H9 (cell line): ENCODE results near the gene LRFN2. TPM values are rescaled to one million over a fixed set of nuclear protein-coding genes. Genes with fewer than 3 reads are reported as not detected.

Experiments used
- DNase-seq: peaks from one replicate; pipeline ENCODE4 v3.0.0-alpha.2; 2017
- H2AFZ ChIP-seq: one replicate; pipeline ENCODE4 v1.6.1; 2013; ENCODE audit warnings: mild to moderate bottlenecking, low read length, control low read depth, moderate library complexity
- H2AK5ac ChIP-seq: 2 replicates; pipeline ENCODE4 v1.6.1; 2013; ENCODE audit warnings: low read length, control low read depth, mixed read lengths; ENCODE audit not compliant: insufficient read length
- H2BK120ac ChIP-seq: one replicate; pipeline ENCODE4 v1.6.1; 2013; ENCODE audit warnings: low read depth, mild to moderate bottlenecking, low read length, control low read depth, inconsistent platforms; ENCODE audit not compliant: poor library complexity, severe bottlenecking
- H2BK12ac ChIP-seq: 2 replicates; pipeline ENCODE4 v1.6.1; 2013; ENCODE audit warnings: low read length, control low read depth, mixed read lengths, low read depth; ENCODE audit not compliant: insufficient read length
- H2BK15ac ChIP-seq: 2 replicates; pipeline ENCODE4 v1.6.1; 2013; ENCODE audit warnings: low read depth, low read length, control low read depth
- H2BK20ac ChIP-seq: one replicate; pipeline ENCODE4 v1.6.1; 2013; ENCODE audit warnings: low read depth, mild to moderate bottlenecking, low read length, control low read depth, inconsistent platforms; ENCODE audit not compliant: poor library complexity, severe bottlenecking
- H2BK5ac ChIP-seq: 2 replicates; pipeline ENCODE4 v1.6.1; 2013; ENCODE audit warnings: low read length, control low read depth, mixed read lengths; ENCODE audit not compliant: insufficient read length
- H3K14ac ChIP-seq: 2 replicates; pipeline ENCODE4 v1.6.1; 2013; ENCODE audit warnings: low read length, control low read depth; ENCODE audit not compliant: insufficient read depth
- H3K18ac ChIP-seq: 2 replicates; pipeline ENCODE4 v1.6.1; 2013; ENCODE audit warnings: low read depth, mild to moderate bottlenecking, mixed read lengths, low read length, control low read depth; ENCODE audit not compliant: insufficient read length
- H3K23ac ChIP-seq: 2 replicates; pipeline ENCODE4 v1.6.1; 2013; ENCODE audit warnings: low read length, control low read depth, mixed read lengths, low read depth; ENCODE audit not compliant: insufficient read length
- H3K23me2 ChIP-seq: 2 replicates; pipeline ENCODE4 v1.6.1; 2013; ENCODE audit warnings: low read depth, mild to moderate bottlenecking, mixed read lengths, low read length, control low read depth; ENCODE audit not compliant: insufficient read length, poor library complexity, severe bottlenecking
- H3K27ac ChIP-seq: 2 replicates; pipeline ENCODE4 v1.5.1; 2013; ENCODE audit warnings: low read length, control low read depth, mixed read lengths, low read depth; ENCODE audit not compliant: insufficient read length
- H3K27me3 ChIP-seq: 2 replicates; pipeline ENCODE4 v1.6.1; 2013; ENCODE audit warnings: low read length, control low read depth, inconsistent platforms; ENCODE audit not compliant: insufficient read depth
- H3K4ac ChIP-seq: 2 replicates; pipeline ENCODE4 v1.6.1; 2013; ENCODE audit warnings: low read depth, mild to moderate bottlenecking, control low read depth, inconsistent platforms, low read length, moderate library complexity
- H3K4me1 ChIP-seq: 2 replicates; pipeline ENCODE4 v1.6.1; 2013; ENCODE audit warnings: low read length, control low read depth, inconsistent platforms; ENCODE audit not compliant: insufficient read depth
- H3K4me2 ChIP-seq: 2 replicates; pipeline ENCODE4 v1.6.1; 2013; ENCODE audit warnings: low read length, control low read depth, mixed read lengths; ENCODE audit not compliant: insufficient read length, insufficient read depth
- H3K56ac ChIP-seq: 2 replicates; pipeline ENCODE4 v1.6.1; 2013; ENCODE audit warnings: low read depth, mild to moderate bottlenecking, mixed read lengths, low read length, control low read depth; ENCODE audit not compliant: insufficient read length
- H3K79me1 ChIP-seq: 2 replicates; pipeline ENCODE4 v1.6.1; 2013; ENCODE audit warnings: low read depth, mild to moderate bottlenecking, moderate library complexity, low read length, control low read depth, inconsistent platforms; ENCODE audit not compliant: insufficient read depth, poor library complexity, severe bottlenecking
- H3K79me2 ChIP-seq: 2 replicates; pipeline ENCODE4 v1.6.1; 2013; ENCODE audit warnings: low read length, control low read depth, inconsistent platforms; ENCODE audit not compliant: insufficient read depth
- H3K9ac ChIP-seq: 2 replicates; pipeline ENCODE4 v1.6.1; 2013; ENCODE audit warnings: low read length, control low read depth, mixed read lengths; ENCODE audit not compliant: insufficient read length; ENCODE audit errors: extremely low read depth
- H3K9me3 ChIP-seq: one replicate; pipeline ENCODE4 v1.6.1; 2013; ENCODE audit warnings: low read depth, low read length, inconsistent platforms; ENCODE audit not compliant: control insufficient read depth
- H3T11ph ChIP-seq: one replicate; pipeline ENCODE4 v1.6.1; 2013; ENCODE audit warnings: mild to moderate bottlenecking, low read length, control low read depth, inconsistent platforms
- H4K20me1 ChIP-seq: one replicate; pipeline ENCODE4 v1.6.1; 2013; ENCODE audit not compliant: control insufficient read depth, insufficient read length, insufficient read depth
- H4K5ac ChIP-seq: 2 replicates; pipeline ENCODE4 v1.6.1; 2013; ENCODE audit warnings: low read depth, mild to moderate bottlenecking, mixed read lengths, low read length, control low read depth; ENCODE audit not compliant: insufficient read length
- H4K8ac ChIP-seq: replicated peaks from 2 replicates; pipeline ENCODE4 v1.6.1; 2013; ENCODE audit warnings: low read length, control low read depth, mixed read lengths, low read depth; ENCODE audit not compliant: insufficient read length
- H4K91ac ChIP-seq: 2 replicates; pipeline ENCODE4 v1.6.1; 2013; ENCODE audit warnings: low read depth, mild to moderate bottlenecking, moderate library complexity, mixed read lengths, low read length, control low read depth; ENCODE audit not compliant: insufficient read length
- H3K27ac Mint-ChIP-seq, 3 experiments: 2 replicates in 2 of 3; 3 replicates in 1 of 3; pipeline ENCODE4 v1.8.0; 2020 to 2021; ENCODE audit warnings: mixed read lengths in 3 of 3, mild to moderate bottlenecking in 1 of 3, moderate library complexity in 1 of 3
- H3K27me3 Mint-ChIP-seq: 2 replicates; pipeline ENCODE4 v1.8.0; 2021; ENCODE audit warnings: low read depth, mild to moderate bottlenecking, moderate library complexity, mixed read lengths
- H3K36me3 Mint-ChIP-seq, 3 experiments: 2 replicates in 2 of 3; 3 replicates in 1 of 3; pipeline ENCODE4 v1.8.0; 2020 to 2021; ENCODE audit warnings: low read depth in 3 of 3, mixed read lengths in 3 of 3; ENCODE audit not compliant: insufficient read depth in 1 of 3
- H3K4me1 Mint-ChIP-seq, 2 experiments: 2 replicates each; pipeline ENCODE4 v1.8.0; 2020; ENCODE audit warnings: mixed read lengths in 2 of 2
- H3K4me3 Mint-ChIP-seq, 2 experiments: 2 replicates in 1 of 2; 3 replicates in 1 of 2; pipeline ENCODE4 v1.8.0; 2020 to 2021; ENCODE audit warnings: mild to moderate bottlenecking in 2 of 2, mixed read lengths in 2 of 2, moderate library complexity in 1 of 2
- H3K9me3 Mint-ChIP-seq, 2 experiments: 2 replicates in 1 of 2; 3 replicates in 1 of 2; pipeline ENCODE4 v1.8.0; 2020; ENCODE audit warnings: mild to moderate bottlenecking in 2 of 2, mixed read lengths in 2 of 2, moderate library complexity in 1 of 2
- CTCF ChIP-seq: fragments of 200-600 bp; sonication (generic); conservative IDR thresholded peaks from 3 replicates; pipeline ENCODE4 v1.8.0; 2021; ENCODE audit warnings: antibody characterized with exemption, mild to moderate bottlenecking
- WGBS: extraction: QIAGEN DNeasy Blood & Tissue Kit; methylation state at CpG from one replicate; pipeline ENCODE4 v1.1.7; 2013; ENCODE audit warnings: missing lambda C conversion rate, low lambda C conversion rate, mixed read lengths; ENCODE audit not compliant: insufficient read length; ENCODE audit errors: extremely low coverage; 5-methylcytosine and 5-hydroxymethylcytosine counted together
- total RNA-seq: library from RNA; stranded (reverse); gene quantifications from 2 replicates; pipeline ENCODE4 v1.2.1, GENCODE V29; 2021

The LRFN2 gene
- total RNA-seq, 1 experiment from 2014 or later, result 0.11 TPM

- H3K18ac ChIP-seq, result no peak overlapping the region
- TF ChIP-seq CTCF, result no peak
- H3K79me1 ChIP-seq, result no peaks in the 10 kb centered on the region
- no peak overlapping the region for H4K91ac ChIP-seq
- no peak overlapping the region for H3K14ac ChIP-seq
- H2BK5ac ChIP-seq, result no peak overlapping the region
- no peak overlapping the region for H2BK12ac ChIP-seq
- H2BK120ac ChIP-seq, result no peak overlapping the region
- DNase-seq, result no peak
- no peak overlapping the region for H3K4me3 Mint-ChIP-seq
- no peak overlapping the region for H3K23ac ChIP-seq
- no peak overlapping the region for H2AK5ac ChIP-seq
- no peak overlapping the region for H3K9ac ChIP-seq
- H3K27ac ChIP-seq, result no peak overlapping the region
- no peak overlapping the region for H3T11ph ChIP-seq
- no peaks in the 10 kb centered on the region; a peak in 1 of 7 replicates for H3K36me3 Mint-ChIP-seq
- peaks cover 3% of the 10 kb centered on the region; the same call in 1 of the 2 replicates for H3K27me3 Mint-ChIP-seq
- H3K27ac Mint-ChIP-seq, result no peak overlapping the region
- H3K23me2 ChIP-seq, result no peaks in the 10 kb centered on the region
- no peaks in the 10 kb centered on the region for H4K20me1 ChIP-seq
- H3K4ac ChIP-seq, result no peak overlapping the region
- H2BK20ac ChIP-seq, result no peak overlapping the region
- H4K8ac ChIP-seq, result no peak overlapping the region
- H3K4me1 Mint-ChIP-seq, result peaks cover 32 to 35% of the 10 kb centered on the region in 2 experiments
- no peaks in the 10 kb centered on the region for H3K79me2 ChIP-seq
- no peaks in the 10 kb centered on the region for H3K9me3 Mint-ChIP-seq
- no peak overlapping the region for H4K5ac ChIP-seq
- no CpG with 5 or more reads among the region's 4 CpGs for WGBS
- no peak overlapping the region for H3K4me2 ChIP-seq
- no peaks in the 10 kb centered on the region for H3K27me3 ChIP-seq
- no peak overlapping the region for H3K56ac ChIP-seq
- H2BK15ac ChIP-seq, result no peak overlapping the region
- no peak overlapping the region for H2AFZ ChIP-seq
- peaks cover 2% of the 10 kb centered on the region; the same call in 1 of the 2 replicates for H3K4me1 ChIP-seq
- H3K9me3 ChIP-seq, result no peaks in the 10 kb centered on the region
Observed at GRCh38 chr6:40529040-40529439, 58.1 kb downstream of the LRFN2 start.
